HCT116 (cell line): ENCODE results near the gene CASR. TPM values are rescaled to one million over a fixed set of nuclear protein-coding genes. Genes with fewer than 3 reads are reported as not detected.

Experiments
- ATAC-seq: fragments of 200-7000 bp; cut with Tn5 transposase; 2 replicates; pipeline ENCODE4 v1.9.1; 2020; ENCODE audit warnings: mild to moderate bottlenecking, moderate library complexity
- BruUV-seq: library from RNA; stranded (reverse); fragments of 400-500 nt; replicated peaks from 2 replicates; lab custom pipeline; 2021; lab: Mats Ljungman, UMichigan
- CTCF ChIA-PET: fragments of 300-600 bp; sonication (Branson Sonifier 250); formaldehyde crosslinking; loops from one replicate; lab custom pipeline; 2021; ENCODE audit warnings: antibody characterized with exemption; lab: Charles Lee
- POLR2A ChIA-PET: fragments of 300-600, 350-600 bp; sonication (Branson Sonifier 250); formaldehyde crosslinking; loops from one replicate; lab custom pipeline; 2021; ENCODE audit warnings: antibody characterized with exemption; lab: Charles Lee
- RAD21 ChIA-PET, 2 experiments: fragments of 300-600 bp; sonication (Branson Sonifier 250); formaldehyde crosslinking; loops; one replicate each; lab custom pipeline; 2023; ENCODE audit warnings: low total read pairs in 2 of 2; ENCODE audit not compliant: uncharacterized antibody in 2 of 2, unreplicated experiment in 2 of 2, low non-redundant PET in 1 of 2; lab: Charles Lee
- DNase-seq: peaks from one replicate; pipeline ENCODE4 v3.0.0-alpha.2; 2010; ENCODE audit warnings: low read depth, low spot score
- H2AFZ ChIP-seq: fragments of 200-600 bp; shearing (Covaris generic), sonication (generic); 2 replicates; pipeline ENCODE4 v1.6.1; 2017; ENCODE audit warnings: low read depth, mixed run types, mixed read lengths, antibody characterized with exemption, low read length; ENCODE audit not compliant: poor library complexity, severe bottlenecking
- H3K27ac ChIP-seq: 2 replicates; pipeline ENCODE4 v1.5.1; 2012; ENCODE audit warnings: low read depth, low read length
- H3K27me3 ChIP-seq: fragments of 200-600 bp; sonication (generic); 2 replicates; pipeline ENCODE4 v1.6.1; 2016; ENCODE audit warnings: mixed run types, low read length, mixed read lengths; ENCODE audit not compliant: insufficient read depth
- H3K36me3 ChIP-seq, 2 experiments: fragments of 200-500 bp in 1 of 2; fragments of 200-600 bp in 1 of 2; sonication (Bioruptor generic) in 1 of 2; sonication (generic) in 1 of 2; 2 replicates each; pipeline versions ENCODE4 v1.5.1 to v1.6.1; 2014 to 2016; ENCODE audit warnings: low read length in 2 of 2, inconsistent platforms in 1 of 2, mixed read lengths in 1 of 2, mixed run types in 1 of 2; ENCODE audit not compliant: insufficient read depth in 2 of 2, control insufficient read depth in 1 of 2
- H3K4me1 ChIP-seq, 2 experiments: fragments of 200-600 bp in 1 of 2; sonication (generic) in 1 of 2; 2 replicates each; pipeline versions ENCODE4 v1.5.1 to v1.6.1; 2012 to 2017; ENCODE audit warnings: low read length in 2 of 2, inconsistent platforms in 1 of 2, mild to moderate bottlenecking in 1 of 2, mixed read lengths in 1 of 2, mixed run types in 1 of 2, moderate library complexity in 1 of 2; ENCODE audit not compliant: insufficient read depth in 2 of 2, control insufficient read depth in 1 of 2
- H3K4me2 ChIP-seq: fragments of 200-600 bp; sonication (generic); 2 replicates; pipeline ENCODE4 v1.6.1; 2017; ENCODE audit warnings: mixed run types, low read length, mixed read lengths
- H3K4me3 ChIP-seq, 2 experiments: fragments of 200-600 bp in 1 of 2; sonication (generic) in 1 of 2; replicated peaks in 1 of 2; 2 replicates each; pipeline ENCODE4 v1.5.1; 2011 to 2016; ENCODE audit warnings: low read length in 2 of 2, control low read depth in 1 of 2, low read depth in 1 of 2, mild to moderate bottlenecking in 1 of 2, mixed read lengths in 1 of 2, mixed run types in 1 of 2
- H3K79me2 ChIP-seq: fragments of 200-600 bp; sonication (generic); 2 replicates; pipeline ENCODE4 v1.6.1; 2017; ENCODE audit warnings: mild to moderate bottlenecking, mixed run types, low read length, moderate library complexity, mixed read lengths; ENCODE audit not compliant: insufficient read depth
- H3K9ac ChIP-seq: fragments of 200-600 bp; sonication (generic); 2 replicates; pipeline ENCODE4 v1.6.1; 2016; ENCODE audit warnings: low read length, mixed read lengths
- H3K9me2 ChIP-seq: fragments of 200-600 bp; sonication (generic), shearing (Covaris generic); 2 replicates; pipeline ENCODE4 v1.6.1; 2017; ENCODE audit warnings: mixed run types, mild to moderate bottlenecking, moderate library complexity; ENCODE audit not compliant: insufficient read depth
- H3K9me3 ChIP-seq, 2 experiments: fragments of 200-500 bp in 1 of 2; fragments of 200-600 bp in 1 of 2; sonication (Bioruptor generic) in 1 of 2; sonication (generic) in 1 of 2; 2 replicates each; pipeline ENCODE4 v1.6.1; 2014 to 2017; ENCODE audit warnings: low read length in 2 of 2, mixed read lengths in 2 of 2, inconsistent platforms in 1 of 2, low read depth in 1 of 2, mild to moderate bottlenecking in 1 of 2, mixed run types in 1 of 2, moderate library complexity in 1 of 2; ENCODE audit not compliant: control insufficient read depth in 1 of 2, insufficient read depth in 1 of 2
- H4K20me1 ChIP-seq: fragments of 200-600 bp; sonication (generic), shearing (Covaris generic); 2 replicates; pipeline ENCODE4 v1.6.1; 2017; ENCODE audit warnings: mixed run types, mild to moderate bottlenecking, moderate library complexity; ENCODE audit not compliant: insufficient read depth
- CBX3 ChIP-seq: IDR thresholded peaks from 2 replicates; pipeline ENCODE4 v1.6.1; 2012; ENCODE audit warnings: low read depth
- ELF1 ChIP-seq: IDR thresholded peaks from 2 replicates; pipeline ENCODE4 v1.6.1; 2012; ENCODE audit warnings: low read depth, borderline replicate concordance
- POLR2A ChIP-seq: IDR thresholded peaks from 2 replicates; pipeline ENCODE4 v1.7.0; 2011; ENCODE audit warnings: borderline replicate concordance; ENCODE audit not compliant: insufficient read depth, insufficient read length; ENCODE audit errors: extremely low read depth
- SIN3A ChIP-seq: IDR thresholded peaks from 2 replicates; pipeline ENCODE4 v1.6.1; 2012; ENCODE audit warnings: low read depth
- SRF ChIP-seq: IDR thresholded peaks from 2 replicates; pipeline ENCODE4 v1.6.1; 2012; ENCODE audit warnings: low read depth
- TCF7L2 ChIP-seq: IDR thresholded peaks from 2 replicates; pipeline ENCODE4 v1.7.0; 2011; ENCODE audit warnings: borderline replicate concordance, inconsistent platforms; ENCODE audit not compliant: insufficient read depth, insufficient read length; ENCODE audit errors: extremely low read depth
- YY1 ChIP-seq: IDR thresholded peaks from 2 replicates; pipeline ENCODE4 v1.6.1; 2011; ENCODE audit warnings: low read length, low read depth, moderate library complexity, mild to moderate bottlenecking; ENCODE audit not compliant: insufficient replicate concordance; ENCODE audit errors: extremely low read depth
- ZFX ChIP-seq: fragments of 450-650 bp; IDR thresholded peaks from 2 replicates; pipeline ENCODE4 v1.6.1; 2017
- intact Hi-C: fragments of 100-400 bp; cut with micrococcal nuclease; formaldehyde crosslinking; loops from 2 replicates; pipeline ENCODE4 v1.10.0; 2022
- total RNA-seq: library from RNA; stranded (reverse); gene quantifications from one replicate; pipeline ENCODE4 v1.2.1, GENCODE V29; 2021; ENCODE audit not compliant: unreplicated experiment
- TF ChIP-seq, protein P1 (sequence below): IDR thresholded peaks from 2 replicates; pipeline ENCODE4 v1.6.1; 2012
- TF ChIP-seq, protein P2 (sequence below): IDR thresholded peaks from 2 replicates; pipeline ENCODE4 v1.6.1; 2012; ENCODE audit warnings: low read depth
- TF ChIP-seq, protein P3 (sequence below): IDR thresholded peaks from 2 replicates; pipeline ENCODE4 v1.6.1; 2011; ENCODE audit warnings: mild to moderate bottlenecking, low read length, moderate library complexity; ENCODE audit not compliant: insufficient replicate concordance; ENCODE audit errors: extremely low read depth

CASR gene
- total RNA-seq, 1 experiment from 2014 or later = not detected

DNA sequence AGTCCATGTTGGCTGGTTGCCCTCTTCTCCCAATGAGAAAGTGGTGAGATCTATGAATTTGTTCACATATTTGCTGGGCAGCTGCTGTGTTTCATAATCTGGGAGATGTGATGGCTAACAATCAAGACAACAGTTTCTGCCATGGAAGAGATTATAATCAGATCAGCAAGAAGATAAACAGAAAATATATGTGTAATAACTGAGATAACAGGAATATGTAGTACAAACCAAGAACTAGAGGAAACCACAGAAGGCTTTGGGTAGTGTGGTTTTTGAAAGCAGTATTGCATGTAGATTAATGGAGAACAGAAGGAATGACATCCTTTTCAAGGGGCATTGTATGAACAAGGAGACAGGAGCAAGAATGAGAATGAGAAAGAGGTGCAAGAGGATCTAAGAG lies 129.4 kb downstream of the CASR start:
- Histone ChIP-seq H4K20me1 (no peaks in the 10 kb centered on the region), H3K9ac (no peak overlapping the region), H3K9me3 (no peaks in the 10 kb centered on the region), H3K9me2 (no peaks in the 10 kb centered on the region), H3K27ac (no peak overlapping the region), H3K79me2 (no peaks in the 10 kb centered on the region), H2AFZ (no peak overlapping the region), H3K4me3 (no peak overlapping the region), H3K27me3 (no peaks in the 10 kb centered on the region)
- intact Hi-C loops = no loop called here
- CTCF ChIA-PET = no interaction called here
- POLR2A ChIA-PET = no interaction called here
- DNase-seq = no peak
- no peak for ATAC-seq
- TF ChIP-seq YY1 (no peak), POLR2A (no peak)
- TF ChIP-seq, all 23 proteins: peak for 0
- no TSS peak for BruUV-seq
- RAD21 ChIA-PET = no interaction called here
- H3K4me1 ChIP-seq = no peaks in the 10 kb centered on the region
- H3K4me2 ChIP-seq = no peak overlapping the region
- no peaks in the 10 kb centered on the region for H3K36me3 ChIP-seq

DNA sequence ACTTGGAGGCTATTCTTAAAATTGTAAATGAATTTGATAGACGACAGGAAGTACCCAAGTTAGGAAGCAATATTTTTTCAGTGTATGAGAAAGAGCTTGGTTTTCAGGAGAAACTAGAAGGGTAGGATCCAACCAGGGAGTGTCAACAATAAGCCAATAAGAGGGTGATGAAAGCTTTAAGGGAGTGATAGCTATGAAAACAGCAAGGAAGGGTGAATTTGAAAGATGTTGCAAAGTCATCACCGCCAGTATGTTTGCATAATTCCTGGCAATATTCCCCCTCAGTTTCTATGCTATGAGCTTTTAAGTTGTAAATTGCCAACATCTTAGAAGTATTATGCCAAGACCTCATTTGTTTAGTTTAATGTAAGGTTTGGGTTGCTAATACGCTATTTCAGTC lies 129.8 kb downstream of the CASR start:
- Histone ChIP-seq H3K36me3 (no peaks in the 10 kb centered on the region), H3K27me3 (no peaks in the 10 kb centered on the region), H2AFZ (no peak overlapping the region), H3K4me3 (no peak overlapping the region), H4K20me1 (no peaks in the 10 kb centered on the region), H3K27ac (no peak overlapping the region), H3K9me3 (no peaks in the 10 kb centered on the region), H3K4me1 (no peaks in the 10 kb centered on the region), H3K79me2 (no peaks in the 10 kb centered on the region), H3K4me2 (no peak overlapping the region), H3K9ac (no peak overlapping the region), H3K9me2 (no peaks in the 10 kb centered on the region)
- BruUV-seq = no TSS peak
- RAD21 ChIA-PET = no interaction called here
- POLR2A ChIA-PET = no interaction called here
- DNase-seq = no peak
- CTCF ChIA-PET = no interaction called here
- no peak for ATAC-seq
- intact Hi-C loops = no loop called here
- TF ChIP-seq SRF (no peak), TCF7L2 (no peak), SIN3A (no peak), YY1 (no peak), CBX3 (no peak), ZFX (no peak), ELF1 (no peak)
- TF ChIP-seq, protein P1, sequence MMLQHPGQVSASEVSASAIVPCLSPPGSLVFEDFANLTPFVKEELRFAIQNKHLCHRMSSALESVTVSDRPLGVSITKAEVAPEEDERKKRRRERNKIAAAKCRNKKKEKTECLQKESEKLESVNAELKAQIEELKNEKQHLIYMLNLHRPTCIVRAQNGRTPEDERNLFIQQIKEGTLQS = no peak
- TF ChIP-seq, protein P2, sequence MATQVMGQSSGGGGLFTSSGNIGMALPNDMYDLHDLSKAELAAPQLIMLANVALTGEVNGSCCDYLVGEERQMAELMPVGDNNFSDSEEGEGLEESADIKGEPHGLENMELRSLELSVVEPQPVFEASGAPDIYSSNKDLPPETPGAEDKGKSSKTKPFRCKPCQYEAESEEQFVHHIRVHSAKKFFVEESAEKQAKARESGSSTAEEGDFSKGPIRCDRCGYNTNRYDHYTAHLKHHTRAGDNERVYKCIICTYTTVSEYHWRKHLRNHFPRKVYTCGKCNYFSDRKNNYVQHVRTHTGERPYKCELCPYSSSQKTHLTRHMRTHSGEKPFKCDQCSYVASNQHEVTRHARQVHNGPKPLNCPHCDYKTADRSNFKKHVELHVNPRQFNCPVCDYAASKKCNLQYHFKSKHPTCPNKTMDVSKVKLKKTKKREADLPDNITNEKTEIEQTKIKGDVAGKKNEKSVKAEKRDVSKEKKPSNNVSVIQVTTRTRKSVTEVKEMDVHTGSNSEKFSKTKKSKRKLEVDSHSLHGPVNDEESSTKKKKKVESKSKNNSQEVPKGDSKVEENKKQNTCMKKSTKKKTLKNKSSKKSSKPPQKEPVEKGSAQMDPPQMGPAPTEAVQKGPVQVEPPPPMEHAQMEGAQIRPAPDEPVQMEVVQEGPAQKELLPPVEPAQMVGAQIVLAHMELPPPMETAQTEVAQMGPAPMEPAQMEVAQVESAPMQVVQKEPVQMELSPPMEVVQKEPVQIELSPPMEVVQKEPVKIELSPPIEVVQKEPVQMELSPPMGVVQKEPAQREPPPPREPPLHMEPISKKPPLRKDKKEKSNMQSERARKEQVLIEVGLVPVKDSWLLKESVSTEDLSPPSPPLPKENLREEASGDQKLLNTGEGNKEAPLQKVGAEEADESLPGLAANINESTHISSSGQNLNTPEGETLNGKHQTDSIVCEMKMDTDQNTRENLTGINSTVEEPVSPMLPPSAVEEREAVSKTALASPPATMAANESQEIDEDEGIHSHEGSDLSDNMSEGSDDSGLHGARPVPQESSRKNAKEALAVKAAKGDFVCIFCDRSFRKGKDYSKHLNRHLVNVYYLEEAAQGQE = no peak
- TF ChIP-seq, protein P3, sequence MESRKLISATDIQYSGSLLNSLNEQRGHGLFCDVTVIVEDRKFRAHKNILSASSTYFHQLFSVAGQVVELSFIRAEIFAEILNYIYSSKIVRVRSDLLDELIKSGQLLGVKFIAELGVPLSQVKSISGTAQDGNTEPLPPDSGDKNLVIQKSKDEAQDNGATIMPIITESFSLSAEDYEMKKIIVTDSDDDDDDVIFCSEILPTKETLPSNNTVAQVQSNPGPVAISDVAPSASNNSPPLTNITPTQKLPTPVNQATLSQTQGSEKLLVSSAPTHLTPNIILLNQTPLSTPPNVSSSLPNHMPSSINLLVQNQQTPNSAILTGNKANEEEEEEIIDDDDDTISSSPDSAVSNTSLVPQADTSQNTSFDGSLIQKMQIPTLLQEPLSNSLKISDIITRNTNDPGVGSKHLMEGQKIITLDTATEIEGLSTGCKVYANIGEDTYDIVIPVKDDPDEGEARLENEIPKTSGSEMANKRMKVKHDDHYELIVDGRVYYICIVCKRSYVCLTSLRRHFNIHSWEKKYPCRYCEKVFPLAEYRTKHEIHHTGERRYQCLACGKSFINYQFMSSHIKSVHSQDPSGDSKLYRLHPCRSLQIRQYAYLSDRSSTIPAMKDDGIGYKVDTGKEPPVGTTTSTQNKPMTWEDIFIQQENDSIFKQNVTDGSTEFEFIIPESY = no peak
